K562 (cell line): ENCODE measurements around the gene RAB3GAP1. TPM values are rescaled to one million over a fixed set of nuclear protein-coding genes. Genes with fewer than 3 reads are reported as not detected.

Source experiments
- ATAC-seq: fragments of 200-7000 bp; cut with Tn5 transposase; 3 replicates; pipeline ENCODE4 v1.9.1; 2020; ENCODE audit warnings: moderate library complexity
- BruUV-seq: library from RNA; stranded (reverse); fragments of 400-500 nt; replicated peaks from 2 replicates; lab custom pipeline; 2021; lab: Mats Ljungman, UMichigan
- CTCF ChIA-PET: fragments of 300-600 bp; formaldehyde crosslinking; extraction: SDS; loops from one replicate; lab custom pipeline; 2021; ENCODE audit warnings: low intra/inter-chr PET ratio; lab: Yijun Ruan, JAX
- POLR2A ChIA-PET: fragments of 300-600, 350-650 bp; sonication (Branson Sonifier 250); formaldehyde crosslinking; extraction: SDS; loops from one replicate; lab custom pipeline; 2021; ENCODE audit warnings: antibody characterized with exemption, inconsistent platforms; lab: Yijun Ruan, JAX
- DNase-seq, 4 experiments: peaks; one replicate each; pipeline versions ENCODE4 v3.0.0 to v3.0.0-alpha.2; 2011 to 2018; ENCODE audit warnings: low spot score in 3 of 4, mixed read lengths in 3 of 4; ENCODE audit errors: extremely low read depth in 1 of 4
- FAIRE-seq: peaks from 2 replicates; lab custom pipeline; 2011; peaks lifted over from hg19 to GRCh38; lab: Jason Lieb, UNC
- H2AFZ ChIP-seq: 2 replicates; pipeline ENCODE4 v1.6.0; 2011; ENCODE audit warnings: low read depth, low read length, control low read depth, inconsistent platforms
- H3K27ac ChIP-seq: fragments of 200-600 bp; 3 replicates; pipeline ENCODE4 v1.8.0; 2011; ENCODE audit warnings: low read depth, mild to moderate bottlenecking, control low read depth, inconsistent platforms, low read length, moderate library complexity, mixed read lengths; ENCODE audit errors: extremely low read depth
- H3K27me3 ChIP-seq, 2 experiments: fragments of 300-600 bp in 1 of 2; 2 replicates in 1 of 2; 3 replicates in 1 of 2; pipeline versions ENCODE4 v1.6.0 to v1.8.0; 2011; ENCODE audit warnings: inconsistent platforms in 2 of 2, low read length in 2 of 2, mild to moderate bottlenecking in 1 of 2, mixed read lengths in 1 of 2, moderate library complexity in 1 of 2; ENCODE audit not compliant: control insufficient read depth in 2 of 2, insufficient read depth in 2 of 2
- H3K36me3 ChIP-seq: fragments of 300-600 bp; 3 replicates; pipeline ENCODE4 v1.8.0; 2011; ENCODE audit warnings: mild to moderate bottlenecking, low read length, inconsistent platforms; ENCODE audit not compliant: control insufficient read depth, insufficient read depth
- H3K4me1 ChIP-seq, 2 experiments: fragments of 200-600 bp in 1 of 2; replicated peaks in 1 of 2; 2 replicates in 1 of 2; 3 replicates in 1 of 2; pipeline versions ENCODE4 v1.5.1 to v1.8.0; 2011; ENCODE audit warnings: inconsistent platforms in 2 of 2, low read length in 2 of 2, mild to moderate bottlenecking in 1 of 2, mixed read lengths in 1 of 2, moderate library complexity in 1 of 2; ENCODE audit not compliant: control insufficient read depth in 2 of 2, insufficient read depth in 2 of 2
- H3K4me2 ChIP-seq: 2 replicates; pipeline ENCODE4 v1.6.1; 2011; ENCODE audit warnings: low read length, control low read depth, inconsistent platforms, mixed read lengths; ENCODE audit not compliant: insufficient read depth
- H3K4me3 ChIP-seq: fragments of 200-600 bp; sonication (generic), shearing (Covaris generic); 2 replicates; pipeline ENCODE4 v1.5.1; 2016; ENCODE audit warnings: control low read depth, inconsistent platforms
- H3K79me2 ChIP-seq: fragments of 200-600 bp; 3 replicates; pipeline ENCODE4 v1.8.0; 2011; ENCODE audit warnings: low read length, inconsistent platforms; ENCODE audit not compliant: control insufficient read depth, insufficient read depth
- H3K9ac ChIP-seq, 2 experiments: 2 replicates each; pipeline versions ENCODE4 v1.6.0 to v1.6.1; 2011; ENCODE audit warnings: low read depth in 2 of 2, low read length in 2 of 2, control low read depth in 1 of 2, inconsistent platforms in 1 of 2, mild to moderate bottlenecking in 1 of 2, mixed read lengths in 1 of 2; ENCODE audit not compliant: insufficient read depth in 1 of 2
- H3K9me1 ChIP-seq: one replicate; pipeline ENCODE4 v1.6.0; 2011; ENCODE audit warnings: inconsistent platforms, mild to moderate bottlenecking, low read length, moderate library complexity; ENCODE audit not compliant: control insufficient read depth, insufficient read depth
- H3K9me3 ChIP-seq: replicated peaks from 2 replicates; pipeline ENCODE4 v1.5.1; 2011; ENCODE audit warnings: low read depth, low read length, inconsistent platforms; ENCODE audit not compliant: control insufficient read depth, insufficient read depth
- H4K20me1 ChIP-seq: replicated peaks from 2 replicates; pipeline ENCODE4 v1.6.1; 2011; ENCODE audit warnings: low read length, inconsistent platforms, mixed read lengths; ENCODE audit not compliant: control insufficient read depth, insufficient read depth
- ESRRB ChIP-seq: fragments of 250-450 bp; sonication (Bioruptor Pico); IDR thresholded peaks from 2 replicates; pipeline ENCODE4 v1.5.0; 2020; ENCODE audit warnings: mild to moderate bottlenecking, moderate library complexity, borderline replicate concordance
- EZH2 ChIP-seq: IDR thresholded peaks from 2 replicates; pipeline ENCODE4 v1.6.1; 2012; ENCODE audit warnings: low read depth, mild to moderate bottlenecking, inconsistent platforms, low read length, borderline replicate concordance
- HEY1 ChIP-seq: fragments of 250-450 bp; sonication (Bioruptor Pico); IDR thresholded peaks from 2 replicates; pipeline ENCODE4 v1.5.0; 2020; ENCODE audit warnings: mild to moderate bottlenecking, moderate library complexity, borderline replicate concordance
- MAZ ChIP-seq, 2 experiments: fragments of 450-650 bp in 1 of 2; sonication (generic) in 1 of 2; formaldehyde crosslinking; IDR thresholded peaks in 1 of 2; conservative IDR thresholded peaks in 1 of 2; 2 replicates each; pipeline versions ENCODE4 v1.4.0 to v1.5.0; 2020; ENCODE audit warnings: mild to moderate bottlenecking in 1 of 2, missing genetic modification reagents in 1 of 2
- MEF2D ChIP-seq: conservative IDR thresholded peaks from 2 replicates; pipeline ENCODE4 v1.6.1; 2016; ENCODE audit warnings: low read depth, missing genetic modification characterization, missing compliant biosample characterization
- PHF8 ChIP-seq: fragments of 200-600 bp; sonication (generic); IDR thresholded peaks from 2 replicates; pipeline ENCODE4 v1.6.1; 2012; ENCODE audit warnings: mixed run types, mild to moderate bottlenecking, inconsistent platforms, low read length, moderate library complexity, borderline replicate concordance
- SAP30 ChIP-seq: fragments of 200-600 bp; sonication (generic); IDR thresholded peaks from 2 replicates; pipeline ENCODE4 v1.6.1; 2012; ENCODE audit warnings: borderline replicate concordance, low read depth, mild to moderate bottlenecking, moderate library complexity, low read length, control low read depth, inconsistent platforms; ENCODE audit not compliant: insufficient read depth, poor library complexity, severe bottlenecking
- ZBTB12 ChIP-seq: fragments of 250-450 bp; sonication (Bioruptor Pico); IDR thresholded peaks from 2 replicates; pipeline ENCODE4 v1.4.0; 2020
- ZNF224 ChIP-seq: sonication (generic); formaldehyde crosslinking; IDR thresholded peaks from 2 replicates; pipeline ENCODE4 v1.8.0; 2022; ENCODE audit warnings: mild to moderate bottlenecking, missing genetic modification reagents
- WGBS: fragments of 100-300 bp; shearing (Covaris generic); methylation state at CpG from one replicate; pipeline ENCODE4 v1.1.6; 2016; ENCODE audit warnings: low coverage, mixed read lengths; ENCODE audit not compliant: insufficient coverage; ENCODE audit errors: missing lambda C conversion rate; 5-methylcytosine and 5-hydroxymethylcytosine counted together
- in situ Hi-C: fragments of 300-500 bp; cut with MboI; formaldehyde crosslinking; loops from 4 replicates; pipeline ENCODE4 v1.15.0; 2018; ENCODE audit warnings: inconsistent platforms, mixed read lengths
- intact Hi-C: fragments of 100-400 bp; cut with micrococcal nuclease; formaldehyde crosslinking; loops from 2 replicates; pipeline ENCODE4 v1.14.2; 2022
- polyA plus RNA-seq, 8 experiments: library from polyadenylated mRNA; depleted of rRNA in 4 of 8; stranded (reverse) in 5 of 8; unstranded in 3 of 8; fragments of >200 nt; fragmentation: Nextera tagmentation in 2 of 8; fragmentation: Illumina TruSeq in 1 of 8; extraction: Ambion mirVana in 2 of 8; extraction: Trizol in 1 of 8; gene quantifications; 2 replicates each; pipeline versions ENCODE4 v1.2.1 to v1.2.3, GENCODE V29; 2011 to 2014; ENCODE audit warnings: inconsistent platforms in 1 of 8, missing spikeins in 1 of 8
- total RNA-seq, 7 experiments: library from RNA; depleted of rRNA in 6 of 7; stranded (reverse); fragments of >200 nt in 6 of 7; fragmentation: Illumina TruSeq in 2 of 7; extraction: Trizol in 2 of 7; gene quantifications; 2 replicates each; pipeline versions ENCODE4 v1.2.1 to v1.2.3, GENCODE V29; 2011 to 2021; ENCODE audit warnings: low replicate concordance in 1 of 7
- TF ChIP-seq, protein P1 (sequence below): fragments of 250-450 bp; sonication (Bioruptor Pico); IDR thresholded peaks from 2 replicates; pipeline ENCODE4 v1.4.0; 2020; ENCODE audit warnings: mild to moderate bottlenecking, moderate library complexity
- TF ChIP-seq, protein P2 (sequence below): sonication (generic); IDR thresholded peaks from 2 replicates; pipeline ENCODE4 v1.6.1; 2016
- TF ChIP-seq, protein P3 (sequence below): fragments of 250-450 bp; sonication (Bioruptor Pico); IDR thresholded peaks from 2 replicates; pipeline ENCODE4 v1.8.0; 2021; ENCODE audit warnings: borderline replicate concordance, mild to moderate bottlenecking, moderate library complexity; ENCODE audit not compliant: poor library complexity, severe bottlenecking

The RAB3GAP1 gene
- total and polyA plus RNA-seq, 9 of the 15 experiments (the other 6 are each of a cell fraction or from before 2014, with no cell fraction given), result 15.5 to 48.6 (median 33.0) TPM

- TF ChIP-seq, protein P1, sequence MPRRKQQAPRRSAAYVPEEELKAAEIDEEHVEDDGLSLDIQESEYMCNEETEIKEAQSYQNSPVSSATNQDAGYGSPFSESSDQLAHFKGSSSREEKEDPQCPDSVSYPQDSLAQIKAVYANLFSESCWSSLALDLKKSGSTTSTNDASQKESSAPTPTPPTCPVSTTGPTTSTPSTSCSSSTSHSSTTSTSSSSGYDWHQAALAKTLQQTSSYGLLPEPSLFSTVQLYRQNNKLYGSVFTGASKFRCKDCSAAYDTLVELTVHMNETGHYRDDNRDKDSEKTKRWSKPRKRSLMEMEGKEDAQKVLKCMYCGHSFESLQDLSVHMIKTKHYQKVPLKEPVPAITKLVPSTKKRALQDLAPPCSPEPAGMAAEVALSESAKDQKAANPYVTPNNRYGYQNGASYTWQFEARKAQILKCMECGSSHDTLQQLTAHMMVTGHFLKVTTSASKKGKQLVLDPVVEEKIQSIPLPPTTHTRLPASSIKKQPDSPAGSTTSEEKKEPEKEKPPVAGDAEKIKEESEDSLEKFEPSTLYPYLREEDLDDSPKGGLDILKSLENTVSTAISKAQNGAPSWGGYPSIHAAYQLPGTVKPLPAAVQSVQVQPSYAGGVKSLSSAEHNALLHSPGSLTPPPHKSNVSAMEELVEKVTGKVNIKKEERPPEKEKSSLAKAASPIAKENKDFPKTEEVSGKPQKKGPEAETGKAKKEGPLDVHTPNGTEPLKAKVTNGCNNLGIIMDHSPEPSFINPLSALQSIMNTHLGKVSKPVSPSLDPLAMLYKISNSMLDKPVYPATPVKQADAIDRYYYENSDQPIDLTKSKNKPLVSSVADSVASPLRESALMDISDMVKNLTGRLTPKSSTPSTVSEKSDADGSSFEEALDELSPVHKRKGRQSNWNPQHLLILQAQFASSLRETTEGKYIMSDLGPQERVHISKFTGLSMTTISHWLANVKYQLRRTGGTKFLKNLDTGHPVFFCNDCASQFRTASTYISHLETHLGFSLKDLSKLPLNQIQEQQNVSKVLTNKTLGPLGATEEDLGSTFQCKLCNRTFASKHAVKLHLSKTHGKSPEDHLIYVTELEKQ, result no peak
- TF ChIP-seq SAP30, result no peak
- TF ChIP-seq ZNF224 (CRISPR knock-in tag), result no peak
These were observed 102.9 kb downstream of the RAB3GAP1 start (continued) for GRCh38 chr2:135154962-135155361.

GRCh38 chr2:135157856-135158255 is 105.8 kb downstream of the RAB3GAP1 start:
- BruUV-seq, result no TSS peak
- no peak overlapping the region for H3K4me2 ChIP-seq
- H3K9me3 ChIP-seq, result no peaks in the 10 kb centered on the region
- H4K20me1 ChIP-seq, result no peaks in the 10 kb centered on the region
- H3K9me1 ChIP-seq, result no peaks in the 10 kb centered on the region
- 95% methylated on average over 3 of the region's 3 CpGs for WGBS
- no peak overlapping the region for H3K9ac ChIP-seq
- H3K79me2 ChIP-seq, result no peaks in the 10 kb centered on the region
- H3K4me3 ChIP-seq, result no peak overlapping the region
- in situ Hi-C loops, result no loop called here
- ChIA-PET POLR2A (interaction anchor here (0.6 to 1.3 kb wide), 3 partner anchors 42 to 50 kb away, joined by 3 to 4 read pairs (median 3); no protein-coding TSS in a partner anchor), CTCF (no interaction called here)
- ATAC-seq, result no peak
- intact Hi-C loops, result no loop called here
- H3K27ac ChIP-seq, result no peak overlapping the region
- DNase-seq, result no peak
- no peaks in the 10 kb centered on the region for H3K27me3 ChIP-seq
- H2AFZ ChIP-seq, result no peak overlapping the region
- FAIRE-seq, result no peak
- peaks cover 72% of the 10 kb centered on the region for H3K36me3 ChIP-seq
- H3K4me1 ChIP-seq, result no peaks in the 10 kb centered on the region
- TF ChIP-seq ZBTB12 (CRISPR knock-in tag), result no peak
- no peak for TF ChIP-seq ZNF224 (CRISPR knock-in tag)
- TF ChIP-seq ESRRB (CRISPR knock-in tag), result no peak
- TF ChIP-seq, protein P2, sequence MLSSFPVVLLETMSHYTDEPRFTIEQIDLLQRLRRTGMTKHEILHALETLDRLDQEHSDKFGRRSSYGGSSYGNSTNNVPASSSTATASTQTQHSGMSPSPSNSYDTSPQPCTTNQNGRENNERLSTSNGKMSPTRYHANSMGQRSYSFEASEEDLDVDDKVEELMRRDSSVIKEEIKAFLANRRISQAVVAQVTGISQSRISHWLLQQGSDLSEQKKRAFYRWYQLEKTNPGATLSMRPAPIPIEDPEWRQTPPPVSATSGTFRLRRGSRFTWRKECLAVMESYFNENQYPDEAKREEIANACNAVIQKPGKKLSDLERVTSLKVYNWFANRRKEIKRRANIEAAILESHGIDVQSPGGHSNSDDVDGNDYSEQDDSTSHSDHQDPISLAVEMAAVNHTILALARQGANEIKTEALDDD, result no peak
- TF ChIP-seq MAZ (CRISPR knock-in tag; conservative IDR thresholded peaks at IDR 0.05 in 1 of 2, IDR thresholded peaks at IDR 0.05 in 1 of 2), result no peak
- no peak for TF ChIP-seq EZH2
- no peak for TF ChIP-seq MEF2D (tag)
- TF ChIP-seq, protein P3, sequence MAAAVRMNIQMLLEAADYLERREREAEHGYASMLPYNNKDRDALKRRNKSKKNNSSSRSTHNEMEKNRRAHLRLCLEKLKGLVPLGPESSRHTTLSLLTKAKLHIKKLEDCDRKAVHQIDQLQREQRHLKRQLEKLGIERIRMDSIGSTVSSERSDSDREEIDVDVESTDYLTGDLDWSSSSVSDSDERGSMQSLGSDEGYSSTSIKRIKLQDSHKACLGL (CRISPR knock-in tag), result no peak
- TF ChIP-seq HEY1 (CRISPR knock-in tag), result no peak
- no peak for TF ChIP-seq PHF8
